PC-9 (cell line): ENCODE results near the gene IVD. TPM values are rescaled to one million over a fixed set of nuclear protein-coding genes. Genes with fewer than 3 reads are reported as not detected.

ENCODE experiments used
- BruUV-seq: library from RNA; stranded (reverse); fragments of 400-500 nt; replicated peaks from 2 replicates; lab custom pipeline; 2021; lab: Mats Ljungman, UMichigan
- CTCF ChIA-PET: fragments of 300-600 bp; sonication (Branson Sonifier 250); formaldehyde crosslinking; loops from one replicate; lab custom pipeline; 2022; ENCODE audit warnings: antibody characterized with exemption; lab: Charles Lee
- POLR2A ChIA-PET: fragments of 300-600 bp; sonication (Branson Sonifier 250); formaldehyde crosslinking; loops from one replicate; lab custom pipeline; 2022; ENCODE audit warnings: antibody characterized with exemption; ENCODE audit not compliant: unreplicated experiment; lab: Charles Lee
- DNase-seq, 2 experiments: peaks; one replicate each; pipeline versions ENCODE4 v3.0.0 to v3.0.0-alpha.2; 2015 to 2022; ENCODE audit warnings: mixed read lengths in 1 of 2
- H2AFZ ChIP-seq: fragments of 200-600 bp; sonication (generic); 2 replicates; pipeline ENCODE4 v1.8.1; 2017; ENCODE audit warnings: antibody characterized with exemption
- H3F3A ChIP-seq: fragments of 200-600 bp; sonication (generic); 2 replicates; pipeline ENCODE4 v1.8.1; 2017; ENCODE audit warnings: antibody characterized with exemption, mild to moderate bottlenecking, low read depth; ENCODE audit not compliant: insufficient read depth
- H3K27ac ChIP-seq: fragments of 200-600 bp; sonication (generic); 2 replicates; pipeline ENCODE4 v1.6.1; 2016; ENCODE audit warnings: mixed run types
- H3K27me3 ChIP-seq: fragments of 200-600 bp; sonication (generic); 2 replicates; pipeline ENCODE4 v1.6.1; 2016; ENCODE audit warnings: low read depth, mixed run types; ENCODE audit not compliant: insufficient read depth
- H3K36me3 ChIP-seq: fragments of 200-600 bp; sonication (generic); 2 replicates; pipeline ENCODE4 v1.6.1; 2016; ENCODE audit warnings: low read depth, mixed run types
- H3K4me1 ChIP-seq: fragments of 200-600 bp; sonication (generic); replicated peaks from 2 replicates; pipeline ENCODE4 v1.6.1; 2016; ENCODE audit warnings: mixed run types; ENCODE audit not compliant: insufficient read depth
- H3K4me2 ChIP-seq: fragments of 200-600 bp; sonication (generic); 2 replicates; pipeline ENCODE4 v1.6.1; 2017; ENCODE audit warnings: mixed run types
- H3K4me3 ChIP-seq: fragments of 200-600 bp; sonication (generic); 2 replicates; pipeline ENCODE4 v1.6.1; 2016; ENCODE audit warnings: mixed run types
- H3K79me2 ChIP-seq: fragments of 200-600 bp; sonication (generic); 2 replicates; pipeline ENCODE4 v1.6.1; 2017; ENCODE audit warnings: low read depth, mixed run types
- H3K9me2 ChIP-seq: fragments of 200-600 bp; sonication (generic); 2 replicates; pipeline ENCODE4 v1.8.1; 2017; ENCODE audit warnings: mild to moderate bottlenecking; ENCODE audit not compliant: insufficient read depth
- H3K9me3 ChIP-seq: fragments of 200-600 bp; sonication (generic); 2 replicates; pipeline ENCODE4 v1.8.1; 2016; ENCODE audit warnings: low read depth; ENCODE audit not compliant: insufficient read depth
- H4K20me1 ChIP-seq: fragments of 200-600 bp; sonication (generic); 2 replicates; pipeline ENCODE4 v1.8.1; 2017; ENCODE audit not compliant: insufficient read depth
- CTCF ChIP-seq: fragments of 200-600 bp; sonication (generic); conservative IDR thresholded peaks from 2 replicates; pipeline ENCODE4 v1.6.1; 2017; ENCODE audit warnings: mixed run types, antibody characterized with exemption, mild to moderate bottlenecking, moderate library complexity
- EZH2 ChIP-seq: fragments of 200-600 bp; sonication (generic); IDR thresholded peaks from 2 replicates; pipeline ENCODE4 v1.8.0; 2017; ENCODE audit warnings: antibody characterized with exemption, low read depth
- intact Hi-C: fragments of 100-400 bp; cut with micrococcal nuclease; formaldehyde crosslinking; loops from one replicate; pipeline ENCODE4 v1.10.0; 2022; ENCODE audit not compliant: unreplicated experiment
- total RNA-seq: library from RNA; stranded (reverse); gene quantifications from 2 replicates; pipeline ENCODE4 v1.2.3, GENCODE V29; 2021

The IVD gene
- total RNA-seq, 1 experiment from 2014 or later, result 82.5 TPM

GRCh38 chr15:40361640-40362039 is 44.0 kb upstream of the IVD start:
- Histone ChIP-seq H4K20me1 (no peaks in the 10 kb centered on the region), H3K4me3 (no peak overlapping the region), H3K9me2 (no peaks in the 10 kb centered on the region), H3K9me3 (no peaks in the 10 kb centered on the region), H3F3A (no peaks in the 10 kb centered on the region), H3K36me3 (no peaks in the 10 kb centered on the region), H3K27ac (no peak overlapping the region), H3K4me2 (no peak overlapping the region), H2AFZ (no peak overlapping the region), H3K4me1 (peaks cover 5% of the 10 kb centered on the region; the same call in 1 of the 2 replicates), H3K27me3 (no peaks in the 10 kb centered on the region), H3K79me2 (no peaks in the 10 kb centered on the region)
- POLR2A ChIA-PET, result no interaction called here
- TF ChIP-seq EZH2, result no peak
- no peak for TF ChIP-seq CTCF
- no peak for DNase-seq
- CTCF ChIA-PET, result no interaction called here
- BruUV-seq, result no TSS peak
- intact Hi-C loops, result no loop called here

- BruUV-seq, result no TSS peak
- ChIA-PET POLR2A (no interaction called here), CTCF (interaction anchor here (0.6 kb wide), 1 partner anchor 226 kb away, joined by 7 read pairs; no protein-coding TSS in a partner anchor)
- no peak overlapping the region for H3K27ac ChIP-seq
- intact Hi-C loops, result no loop called here
- TF ChIP-seq CTCF (no peak), EZH2 (no peak)
- H3K4me3 ChIP-seq, result no peak overlapping the region
- no peak for DNase-seq
- no peaks in the 10 kb centered on the region for H3K79me2 ChIP-seq
- no peaks in the 10 kb centered on the region for H3K36me3 ChIP-seq
- H3K4me1 ChIP-seq, result peaks cover 4% of the 10 kb centered on the region; the same call in 1 of the 2 replicates
- no peaks in the 10 kb centered on the region for H3F3A ChIP-seq
- H2AFZ ChIP-seq, result no peak overlapping the region
- H3K4me2 ChIP-seq, result no peak overlapping the region
- H3K9me3 ChIP-seq, result no peaks in the 10 kb centered on the region
- no peaks in the 10 kb centered on the region for H4K20me1 ChIP-seq
- H3K27me3 ChIP-seq, result no peaks in the 10 kb centered on the region
- no peaks in the 10 kb centered on the region for H3K9me2 ChIP-seq
Observed at GRCh38 chr15:40363611-40364010, 42.0 kb upstream of the IVD start.

- no peak overlapping the region for H3K27ac ChIP-seq
- no peaks in the 10 kb centered on the region for H3K36me3 ChIP-seq
- DNase-seq, result no peak
- no peaks in the 10 kb centered on the region for H3K79me2 ChIP-seq
- intact Hi-C loops, result no loop called here
- H3K4me2 ChIP-seq, result no peak overlapping the region
- no peaks in the 10 kb centered on the region for H3K27me3 ChIP-seq
- CTCF ChIA-PET, result no interaction called here
- no peaks in the 10 kb centered on the region for H3K9me3 ChIP-seq
- no peaks in the 10 kb centered on the region for H3F3A ChIP-seq
- no peak overlapping the region for H2AFZ ChIP-seq
- no peak overlapping the region for H3K4me3 ChIP-seq
- no peaks in the 10 kb centered on the region for H4K20me1 ChIP-seq
- POLR2A ChIA-PET, result no interaction called here
- H3K4me1 ChIP-seq, result no peaks in the 10 kb centered on the region
- no peaks in the 10 kb centered on the region for H3K9me2 ChIP-seq
- TF ChIP-seq CTCF, result no peak
- TF ChIP-seq EZH2, result no peak
- BruUV-seq, result no TSS peak
Observed at GRCh38 chr15:40364251-40364650, 41.3 kb upstream of the IVD start.
